Endothelial cell of umbilical vein (primary cell): ENCODE measurements around the gene BCL2. TPM values are rescaled to one million over a fixed set of nuclear protein-coding genes. Genes with fewer than 3 reads are reported as not detected.

Experiments
- BruUV-seq: library from RNA; stranded (reverse); fragments of 400-500 nt; replicated peaks from 2 replicates; lab custom pipeline; 2021; lab: Mats Ljungman, UMichigan
- CTCF ChIA-PET: fragments of 300-600, 350-600 bp; sonication (Branson Sonifier 250); formaldehyde crosslinking; loops from one replicate; lab custom pipeline; 2021; ENCODE audit warnings: antibody characterized with exemption, inconsistent platforms; lab: Charles Lee
- POLR2A ChIA-PET: fragments of 300-600, 350-600 bp; sonication (Branson Sonifier 250); formaldehyde crosslinking; loops from one replicate; lab custom pipeline; 2021; ENCODE audit warnings: antibody characterized with exemption, inconsistent platforms; lab: Charles Lee
- DNase-seq: peaks from one replicate; pipeline ENCODE4 v3.0.0-alpha.2; 2011; ENCODE audit warnings: low read depth, low spot score
- FAIRE-seq: peaks from 2 replicates; lab custom pipeline; 2011; peaks lifted over from hg19 to GRCh38; lab: Jason Lieb, UNC
- H2AFZ ChIP-seq: 2 replicates; pipeline ENCODE4 v1.6.0; 2012; ENCODE audit warnings: low read depth, low read length, control low read depth, inconsistent platforms
- H3K27ac ChIP-seq: 2 replicates; pipeline ENCODE4 v1.5.1; 2011; ENCODE audit warnings: low read depth, mild to moderate bottlenecking, control low read depth, low read length, moderate library complexity; ENCODE audit not compliant: insufficient read depth
- H3K27me3 ChIP-seq, 2 experiments: 2 replicates each; pipeline versions ENCODE4 v1.6.0 to v1.6.1; 2011; ENCODE audit warnings: low read length in 2 of 2, mixed read lengths in 1 of 2; ENCODE audit not compliant: control insufficient read depth in 2 of 2, insufficient read depth in 2 of 2
- H3K36me3 ChIP-seq, 2 experiments: 2 replicates in 1 of 2; 3 replicates in 1 of 2; pipeline ENCODE4 v1.5.1; 2011; ENCODE audit warnings: low read length in 2 of 2, mild to moderate bottlenecking in 1 of 2, moderate library complexity in 1 of 2; ENCODE audit not compliant: control insufficient read depth in 2 of 2, insufficient read depth in 2 of 2; ENCODE audit errors: extremely low read depth in 1 of 2
- H3K4me1 ChIP-seq: 3 replicates; pipeline ENCODE4 v1.5.1; 2011; ENCODE audit warnings: mild to moderate bottlenecking, low read length; ENCODE audit not compliant: control insufficient read depth, insufficient read depth; ENCODE audit errors: extremely low read depth
- H3K4me2 ChIP-seq: 2 replicates; pipeline ENCODE4 v1.6.1; 2011; ENCODE audit warnings: low read length, control low read depth, mixed read lengths; ENCODE audit not compliant: insufficient read depth
- H3K4me3 ChIP-seq, 3 experiments: fragments of 200-600 bp in 1 of 3; sonication (generic), shearing (Covaris generic) in 1 of 3; replicated peaks in 1 of 3; 2 replicates each; pipeline ENCODE4 v1.5.1; 2011 to 2016; ENCODE audit warnings: control low read depth in 3 of 3, low read length in 3 of 3, mild to moderate bottlenecking in 2 of 3, inconsistent platforms in 1 of 3, low read depth in 1 of 3, moderate library complexity in 1 of 3; ENCODE audit not compliant: insufficient read depth in 1 of 3
- H3K79me2 ChIP-seq: 2 replicates; pipeline ENCODE4 v1.6.0; 2012; ENCODE audit warnings: low read length, inconsistent platforms; ENCODE audit not compliant: control insufficient read depth, insufficient read depth
- H3K9ac ChIP-seq: replicated peaks from 2 replicates; pipeline ENCODE3; 2011; ENCODE audit warnings: low read length, control low read depth; ENCODE audit not compliant: insufficient read depth; ENCODE audit errors: extremely low read depth
- H3K9me1 ChIP-seq: replicated peaks from 3 replicates; pipeline ENCODE4 v1.6.0; 2011; ENCODE audit warnings: mild to moderate bottlenecking, low read length; ENCODE audit not compliant: control insufficient read depth, insufficient read depth; ENCODE audit errors: extremely low read depth
- H3K9me3 ChIP-seq: replicated peaks from 2 replicates; pipeline ENCODE4 v1.5.1; 2012; ENCODE audit warnings: low read length, inconsistent platforms; ENCODE audit not compliant: control insufficient read depth, insufficient read depth
- H4K20me1 ChIP-seq: replicated peaks from 2 replicates; pipeline ENCODE3; 2011; ENCODE audit warnings: mild to moderate bottlenecking, low read length; ENCODE audit not compliant: control insufficient read depth, insufficient read depth; ENCODE audit errors: extremely low read depth
- CTCF ChIP-seq, 2 donors: IDR thresholded peaks; 1 replicate in 1 of 2; 2 replicates in 1 of 2; pipeline ENCODE4 v1.5.1; 2011; ENCODE audit warnings: low read length in 2 of 2, mild to moderate bottlenecking in 2 of 2, moderate library complexity in 2 of 2, control low read depth in 1 of 2, inconsistent platforms in 1 of 2, low read depth in 1 of 2; ENCODE audit not compliant: insufficient read depth in 1 of 2; ENCODE audit errors: extremely low read depth in 1 of 2
- EZH2 ChIP-seq: IDR thresholded peaks from 2 replicates; pipeline ENCODE4 v1.6.1; 2012; ENCODE audit warnings: borderline replicate concordance, low read depth, mild to moderate bottlenecking, moderate library complexity, low read length, inconsistent platforms; ENCODE audit not compliant: severe bottlenecking
- FOS ChIP-seq: IDR thresholded peaks from 2 replicates; pipeline ENCODE4 v1.6.1; 2011; ENCODE audit warnings: mild to moderate bottlenecking, low read length, moderate library complexity, borderline replicate concordance; ENCODE audit not compliant: insufficient read depth
- GATA2 ChIP-seq: IDR thresholded peaks from 2 replicates; pipeline ENCODE4 v1.7.0; 2011; ENCODE audit warnings: low read depth, mild to moderate bottlenecking, moderate library complexity, mixed read lengths, low read length; ENCODE audit not compliant: insufficient read length, insufficient read depth
- JUN ChIP-seq: IDR thresholded peaks from 2 replicates; pipeline ENCODE4 v1.6.1; 2011; ENCODE audit warnings: borderline replicate concordance, low read depth; ENCODE audit not compliant: insufficient read length, insufficient read depth
- MYC ChIP-seq: IDR thresholded peaks from one replicate; pipeline ENCODE4 v1.6.1; 2011; ENCODE audit warnings: mild to moderate bottlenecking, low read depth, low read length
- POLR2A ChIP-seq: IDR thresholded peaks from 2 replicates; pipeline ENCODE4 v1.6.1; 2012; ENCODE audit warnings: low read depth, mild to moderate bottlenecking, control low read depth, low read length
- POLR2AphosphoS5 ChIP-seq: IDR thresholded peaks from 2 replicates; pipeline ENCODE4 v1.6.1; 2012; ENCODE audit warnings: low read depth, mild to moderate bottlenecking, control low read depth, low read length, moderate library complexity; ENCODE audit not compliant: insufficient read depth
- dilution Hi-C: fragments of 300-500 bp; cut with MboI; formaldehyde crosslinking; loops from one replicate; pipeline ENCODE4 v1.15.0; 2019; ENCODE audit warnings: low sequenced_read_pairs; ENCODE audit not compliant: extremely low pct_ligation_motif_present
- intact Hi-C: fragments of 100-400 bp; cut with micrococcal nuclease; formaldehyde crosslinking; loops from one replicate; pipeline ENCODE4 v1.10.0; 2022
- polyA plus RNA-seq, 4 experiments: library from polyadenylated mRNA; depleted of rRNA in 3 of 4; stranded (reverse) in 3 of 4; unstranded in 1 of 4; fragments of >200 nt; gene quantifications; 2 replicates each; pipeline versions ENCODE4 v1.2.1 to v1.2.3, GENCODE V29; 2011 to 2012; ENCODE audit warnings: missing spikeins in 1 of 4
- total RNA-seq: library from RNA; stranded (reverse); gene quantifications from 2 replicates; pipeline ENCODE4 v1.2.3, GENCODE V29; 2021
- TF ChIP-seq, protein P1 (sequence below): IDR thresholded peaks from 2 replicates; pipeline ENCODE4 v1.6.1; 2011; ENCODE audit not compliant: insufficient read depth, insufficient read length

The BCL2 gene
- total and polyA plus RNA-seq, 2 donors (not counting 3 experiments of a cell fraction or from before 2014, with no cell fraction given): 0.35 to 5.0 TPM

DNA sequence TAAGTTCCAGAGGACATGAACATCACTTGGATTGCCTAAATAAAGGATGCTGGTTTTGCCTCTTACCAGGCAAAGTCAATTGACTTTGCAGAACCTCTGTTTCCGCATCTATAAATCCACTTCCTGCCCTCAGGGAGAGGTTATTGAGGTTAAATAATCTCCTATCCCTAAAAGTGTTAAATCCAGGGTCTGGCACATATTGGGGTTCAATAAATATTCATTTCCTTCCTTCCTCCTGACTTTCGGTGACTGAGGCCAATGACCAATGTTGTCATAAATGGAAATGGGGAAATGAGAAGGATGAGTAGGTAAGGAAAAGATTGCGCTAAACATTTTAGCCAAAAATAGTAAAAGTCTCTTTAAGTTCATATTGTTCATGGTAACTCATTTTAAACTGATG is 16.0 kb downstream of the BCL2 start:
- ChIA-PET POLR2A (no interaction called here), CTCF (no interaction called here)
- no peaks in the 10 kb centered on the region for H3K9me1 ChIP-seq
- H2AFZ ChIP-seq: no peak overlapping the region
- no peaks in the 10 kb centered on the region for H3K36me3 ChIP-seq
- H3K79me2 ChIP-seq: no peaks in the 10 kb centered on the region
- no peak overlapping the region for H3K9ac ChIP-seq
- no peaks in the 10 kb centered on the region for H3K9me3 ChIP-seq
- BruUV-seq: no TSS peak
- intact Hi-C loops (loop anchor here (1.0 kb wide), 1 partner anchor 16 kb away; the partner anchor contains the start of gene BCL2), dilution Hi-C loops (no loop called here)
- FAIRE-seq: no peak
- no peak for DNase-seq
- H3K4me1 ChIP-seq: no peaks in the 10 kb centered on the region
- no peaks in the 10 kb centered on the region for H3K27me3 ChIP-seq
- no peak overlapping the region for H3K27ac ChIP-seq
- no peak overlapping the region for H3K4me2 ChIP-seq
- no peak overlapping the region for H3K4me3 ChIP-seq
- H4K20me1 ChIP-seq: no peaks in the 10 kb centered on the region
- TF ChIP-seq GATA2 (no peak), FOS (no peak), CTCF (IDR thresholded peaks at IDR 0.05; ENCODE audit: extremely low read depth in 1 of 2, insufficient read depth in 1 of 2, low read depth in 1 of 2, low read length in 2 of 2) (no peak), MYC (no peak), POLR2AphosphoS5 (no peak), EZH2 (no peak), POLR2A (no peak), JUN (no peak)
- TF ChIP-seq, protein P1, sequence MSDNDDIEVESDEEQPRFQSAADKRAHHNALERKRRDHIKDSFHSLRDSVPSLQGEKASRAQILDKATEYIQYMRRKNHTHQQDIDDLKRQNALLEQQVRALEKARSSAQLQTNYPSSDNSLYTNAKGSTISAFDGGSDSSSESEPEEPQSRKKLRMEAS: no peak
